AG08395 (cell line): Measurements from ENCODE around the gene SPNS2.

Experiments used
- DNase-seq: peaks from one replicate; pipeline ENCODE4 v3.0.0; 2012; ENCODE audit warnings: mixed read lengths, low spot score

SPNS2 gene

DNA sequence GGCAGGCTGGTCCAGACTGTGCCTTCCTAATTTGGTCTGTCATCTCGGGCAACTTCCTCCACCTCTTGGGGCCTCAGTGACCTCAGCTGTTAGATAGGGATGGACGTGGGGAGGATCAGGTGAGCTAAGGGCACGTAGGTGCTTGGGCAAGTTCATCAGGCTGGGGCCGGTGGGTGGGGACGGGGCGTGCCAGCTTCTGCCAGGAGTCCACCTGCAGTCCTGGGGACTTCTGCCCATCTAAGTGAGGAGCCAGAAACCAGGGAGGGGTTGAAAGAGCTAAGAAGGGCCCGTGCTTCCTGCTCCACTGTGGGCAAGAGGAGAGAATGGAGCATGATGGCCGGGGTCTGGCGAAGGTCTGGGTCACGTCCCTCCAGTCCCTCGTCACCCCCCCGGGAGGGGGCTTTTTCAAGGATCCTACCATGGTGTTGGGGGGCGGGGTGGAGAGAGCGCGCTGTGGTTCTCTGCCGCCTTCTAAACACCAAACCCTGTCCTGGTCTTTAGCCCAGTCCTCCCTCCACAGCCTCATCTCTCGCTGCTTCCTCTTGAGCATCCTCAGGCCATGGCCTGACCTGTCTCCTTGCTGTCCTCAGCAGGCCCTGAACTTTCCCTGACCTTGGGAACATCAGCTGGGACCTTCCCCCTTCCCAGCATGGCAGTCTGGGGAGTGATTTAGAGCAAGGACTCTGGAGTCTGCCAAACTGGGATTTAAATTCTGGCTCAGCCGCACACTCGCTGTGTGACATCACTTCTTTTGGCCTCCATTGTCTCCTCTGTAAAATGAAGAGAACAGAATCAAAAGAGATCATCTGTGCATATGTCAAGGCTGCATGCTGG lies 21.6 kb downstream of the SPNS2 start:
- DNase-seq, result no peak

DNA sequence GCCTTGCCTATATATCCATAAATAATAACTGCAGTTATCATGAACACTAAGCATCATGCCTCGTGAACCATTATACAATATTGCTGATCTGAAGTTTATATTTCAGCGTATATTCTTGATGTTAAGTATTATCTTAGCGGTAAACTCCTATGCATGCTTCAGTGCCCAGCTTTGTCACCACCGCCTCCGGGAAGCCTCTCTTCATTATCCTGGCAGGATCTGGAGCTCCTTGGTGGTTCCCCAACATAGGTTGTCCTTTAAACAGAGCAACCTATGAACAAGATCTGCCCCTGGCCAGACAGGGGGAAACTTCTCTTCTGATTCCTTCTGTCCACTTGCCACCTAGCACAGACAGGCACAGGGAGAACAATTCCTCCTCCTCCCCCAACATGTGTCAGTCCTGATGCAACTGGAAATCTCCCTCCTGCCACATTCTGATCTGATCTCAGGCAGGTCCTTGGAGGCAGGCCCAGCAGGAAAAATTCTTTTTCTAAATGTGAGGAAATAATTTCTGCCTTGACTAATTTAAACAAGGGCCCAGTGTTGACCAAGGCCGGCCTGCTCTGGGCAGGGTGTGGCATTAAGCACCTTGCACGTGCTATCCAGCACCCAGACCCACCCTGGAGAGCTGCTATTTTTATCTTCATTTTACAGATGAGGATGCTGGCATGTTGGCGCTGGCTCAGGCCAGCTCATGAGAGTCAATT lies 22.4 kb downstream of the SPNS2 start:
- no peak for DNase-seq

- DNase-seq, result no peak
Measured at GRCh38 chr17:4522661-4523060, 24.0 kb downstream of the SPNS2 start.

- DNase-seq, result no peak
Measured at GRCh38 chr17:4523946-4524345, 25.3 kb downstream of the SPNS2 start.

DNA sequence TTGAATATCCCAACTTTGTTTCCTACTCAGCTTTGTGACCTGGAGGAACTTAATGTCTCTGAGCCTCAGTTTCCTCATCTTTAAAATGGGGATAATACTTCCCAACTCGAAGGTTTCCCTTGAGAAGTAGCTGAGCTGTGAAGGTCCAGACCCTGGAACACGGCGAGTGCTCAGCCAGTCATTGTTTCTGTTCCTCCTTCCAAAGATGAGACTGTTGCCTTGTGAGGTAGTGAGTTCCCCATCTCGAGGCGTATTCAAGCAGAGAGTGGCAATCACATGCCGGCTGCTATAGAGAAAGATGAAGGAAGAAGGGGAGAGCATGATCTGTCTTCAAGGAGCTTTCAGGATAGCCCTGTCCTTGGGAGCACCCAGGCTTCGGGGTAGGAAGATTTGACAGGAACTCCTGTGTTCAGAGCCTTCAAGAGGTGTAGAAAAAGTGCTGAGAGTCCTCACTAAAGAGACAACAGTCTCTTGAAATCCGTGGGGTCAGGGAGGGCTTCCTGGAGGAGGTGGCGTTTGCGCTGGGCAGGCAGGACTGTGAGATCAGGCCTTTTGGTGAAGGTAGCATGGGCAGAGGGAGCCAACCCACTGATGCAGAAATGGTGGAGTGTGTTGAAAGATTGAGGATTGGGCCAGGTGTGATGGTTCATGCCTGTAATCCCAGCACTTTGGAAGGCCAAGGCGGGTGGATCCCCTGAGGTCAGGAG lies 27.2 kb downstream of the SPNS2 start:
- DNase-seq, result no peak

- DNase-seq, result no peak
Measured at GRCh38 chr17:4527134-4527533, 28.5 kb downstream of the SPNS2 start.

GRCh38 chr17:4527566-4528125 lies 29.0 kb downstream of the SPNS2 start:
- DNase-seq, result no peak

GRCh38 chr17:4529533-4530152 lies 31.0 kb downstream of the SPNS2 start:
- DNase-seq, result no peak

GRCh38 chr17:4530799-4531730 lies 32.4 kb downstream of the SPNS2 start:
- DNase-seq, result no peak

DNA sequence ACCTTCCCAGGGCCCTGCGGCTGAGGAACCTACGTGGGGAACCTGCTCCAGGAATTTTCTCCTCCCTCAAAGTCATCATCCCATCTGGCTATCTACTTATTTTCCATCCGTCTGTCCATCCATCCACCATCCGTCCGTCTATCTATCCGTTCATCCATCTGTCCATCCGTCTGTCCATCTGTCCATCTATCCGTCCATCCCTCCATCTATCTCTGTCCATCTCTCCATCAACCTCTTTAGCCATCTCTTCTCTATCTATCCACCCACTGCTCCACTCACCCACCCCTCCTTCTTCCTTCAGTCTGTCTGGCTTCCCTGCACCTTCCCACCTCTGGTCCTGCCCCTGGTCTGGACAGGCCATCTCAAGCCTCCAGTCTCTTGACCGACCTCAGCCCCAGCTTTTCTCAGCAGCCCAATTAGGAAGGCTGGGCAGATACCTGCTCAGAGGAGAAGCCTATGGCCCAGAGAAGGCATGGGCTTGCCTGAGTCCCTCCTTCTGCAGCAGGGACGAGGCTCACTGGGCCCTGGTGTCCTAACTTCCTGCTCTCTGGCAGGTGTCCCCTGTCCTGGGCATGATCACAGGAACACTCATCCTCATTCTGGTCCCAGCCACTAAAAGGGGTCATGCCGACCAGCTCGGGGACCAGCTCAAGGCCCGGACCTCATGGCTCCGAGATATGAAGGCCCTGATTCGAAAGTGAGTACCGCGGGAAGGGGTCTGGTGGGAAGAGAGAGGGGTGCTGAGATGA lies 33.5 kb downstream of the SPNS2 start:
- no peak for DNase-seq

DNA sequence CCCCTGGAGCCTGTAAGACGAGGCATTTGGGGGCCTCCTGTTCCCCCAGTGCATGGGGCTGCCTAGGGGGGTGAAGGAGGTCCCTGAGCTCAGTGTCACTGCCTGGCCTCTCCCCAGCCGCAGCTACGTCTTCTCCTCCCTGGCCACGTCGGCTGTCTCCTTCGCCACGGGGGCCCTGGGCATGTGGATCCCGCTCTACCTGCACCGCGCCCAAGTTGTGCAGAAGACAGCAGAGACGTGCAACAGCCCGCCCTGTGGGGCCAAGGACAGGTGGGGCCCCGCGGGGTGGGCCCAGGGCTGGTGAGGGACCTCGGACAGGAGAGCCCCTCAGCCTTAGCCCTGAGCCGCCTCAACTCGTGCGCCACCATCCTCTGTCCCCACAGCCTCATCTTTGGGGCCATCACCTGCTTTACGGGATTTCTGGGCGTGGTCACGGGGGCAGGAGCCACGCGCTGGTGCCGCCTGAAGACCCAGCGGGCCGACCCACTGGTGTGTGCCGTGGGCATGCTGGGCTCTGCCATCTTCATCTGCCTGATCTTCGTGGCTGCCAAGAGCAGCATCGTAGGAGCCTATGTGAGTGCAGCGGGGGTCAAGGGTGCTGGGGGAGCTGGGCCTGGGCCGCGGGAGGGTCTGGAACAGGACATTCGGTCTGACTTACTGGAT lies 34.3 kb downstream of the SPNS2 start:
- DNase-seq, result no peak

DNA sequence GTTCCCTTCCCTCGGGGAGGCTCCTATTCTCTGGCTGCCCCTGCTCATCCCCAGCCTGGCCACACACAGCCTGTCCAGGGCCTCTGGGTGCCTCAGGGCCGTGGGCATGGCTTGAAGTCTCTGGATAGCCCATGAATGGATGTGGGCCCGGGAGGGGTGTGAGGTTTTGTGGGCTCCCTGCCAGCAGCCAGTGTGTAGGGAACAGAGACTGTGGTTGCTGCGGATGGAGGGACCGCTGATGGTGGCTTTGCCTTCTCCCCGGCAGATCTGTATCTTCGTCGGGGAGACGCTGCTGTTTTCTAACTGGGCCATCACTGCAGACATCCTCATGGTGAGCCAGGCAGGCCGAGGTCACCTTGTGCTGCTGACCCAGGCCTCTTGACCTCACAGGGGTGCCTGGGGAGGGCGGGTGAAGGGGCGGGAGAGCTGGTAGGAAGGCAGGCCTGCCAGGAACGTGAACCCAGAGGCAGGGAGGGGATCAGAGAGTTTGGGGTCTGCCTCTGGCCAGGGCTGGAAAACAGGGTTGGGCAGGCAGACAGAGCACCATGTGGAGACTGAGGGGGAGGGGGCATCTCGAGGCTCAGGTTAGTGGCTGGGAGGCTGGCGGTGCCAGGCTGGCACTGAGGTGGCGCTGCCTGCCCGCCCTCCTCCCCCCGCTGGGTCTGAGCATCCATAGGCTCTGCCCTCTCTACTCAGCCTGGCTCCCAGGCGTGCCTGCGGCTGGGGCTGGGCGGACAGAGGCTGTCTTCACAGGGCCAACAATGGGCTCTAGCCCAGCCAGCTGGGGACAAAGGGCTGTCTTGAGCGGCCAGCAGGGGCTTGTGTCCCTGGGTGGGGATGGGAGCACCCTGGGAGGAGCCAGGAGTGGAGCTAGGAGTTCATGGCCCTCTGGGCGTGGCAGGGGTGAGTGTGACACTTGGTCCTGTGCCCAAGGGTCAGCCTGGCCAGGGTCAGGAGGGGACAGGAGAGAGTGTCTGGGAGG lies 35.1 kb downstream of the SPNS2 start:
- DNase-seq, result no peak

- no peak for DNase-seq
Measured at GRCh38 chr17:4534515-4534914, 35.8 kb downstream of the SPNS2 start.

GRCh38 chr17:4534928-4535666 lies 36.4 kb downstream of the SPNS2 start:
- no peak for DNase-seq

DNA sequence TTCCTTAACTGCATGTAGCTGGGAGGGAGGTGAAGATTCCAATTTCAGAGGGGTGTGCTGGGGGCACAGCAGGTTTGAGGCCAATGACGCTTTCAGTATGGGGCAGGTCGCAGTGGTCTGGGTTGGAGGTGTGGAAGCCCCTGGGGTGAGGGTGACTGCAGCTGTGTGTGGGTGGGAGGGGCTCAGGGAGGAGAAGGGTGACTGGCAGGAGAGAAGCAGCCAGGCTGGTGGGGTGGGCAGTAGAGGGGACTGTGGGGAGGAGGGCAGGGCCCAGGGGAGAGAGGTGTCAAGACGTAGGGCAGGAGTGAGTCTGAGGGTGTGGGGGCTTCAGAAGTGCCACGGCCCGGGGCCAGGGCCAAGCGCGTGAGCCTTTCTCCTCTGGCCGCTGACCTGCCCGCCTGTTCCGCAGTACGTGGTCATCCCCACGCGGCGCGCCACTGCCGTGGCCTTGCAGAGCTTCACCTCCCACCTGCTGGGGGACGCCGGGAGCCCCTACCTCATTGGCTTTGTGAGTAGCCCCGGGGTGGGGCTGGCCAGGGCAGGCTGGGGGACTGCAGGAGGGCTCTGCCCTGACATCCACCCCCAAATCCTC lies 37.1 kb downstream of the SPNS2 start:
- no peak for DNase-seq

GRCh38 chr17:4536259-4536741 lies 37.6 kb downstream of the SPNS2 start:
- peak; percentile 44 for DNase-seq

- peak; percentile 50 for DNase-seq
Measured at GRCh38 chr17:4536742-4537411, 38.2 kb downstream of the SPNS2 start.
